Transverse colon (tissue), 4 donors: ENCODE data around the gene DBNL. TPM values are rescaled to one million over a fixed set of nuclear protein-coding genes. Genes with fewer than 3 reads are reported as not detected.

ENCODE experiments used
- DNase-seq: peaks from one replicate; pipeline ENCODE4 v3.0.0-alpha.2; 2019
- H3K27ac ChIP-seq, 4 donors: fragments of 200-600 bp; sonication (generic); 2 replicates each; pipeline ENCODE4 v1.5.1; 2016 to 2018; ENCODE audit warnings: inconsistent platforms in 4 of 4
- H3K27me3 ChIP-seq: fragments of 200-600 bp; sonication (generic); 2 replicates; pipeline ENCODE4 v1.5.1; 2017; ENCODE audit warnings: inconsistent platforms
- H3K36me3 ChIP-seq, 4 donors: fragments of 200-600 bp; sonication (generic); 2 replicates each; pipeline ENCODE4 v1.5.1; 2017 to 2019; ENCODE audit warnings: inconsistent platforms in 4 of 4
- H3K4me1 ChIP-seq, 4 donors: fragments of 200-600 bp; sonication (generic); 2 replicates each; pipeline ENCODE4 v1.5.1; 2017 to 2020; ENCODE audit warnings: inconsistent platforms in 4 of 4
- H3K4me3 ChIP-seq, 4 donors: fragments of 200-600 bp; sonication (generic); 1 replicate in 1 of 4; 2 replicates in 3 of 4; pipeline versions ENCODE4 v1.5.1 to v1.6.1; 2017 to 2019; ENCODE audit warnings: inconsistent platforms in 4 of 4
- H3K9me3 ChIP-seq, 2 donors: fragments of 200-600 bp; sonication (generic); 2 replicates each; pipeline ENCODE4 v1.5.1; 2017 to 2019; ENCODE audit warnings: inconsistent platforms in 2 of 2
- CTCF ChIP-seq, 5 experiments: fragments of 200-600 bp in 3 of 5; fragments of 450-650 bp in 2 of 5; sonication (generic) in 3 of 5; IDR thresholded peaks; 1 replicate in 2 of 5; 2 replicates in 3 of 5; pipeline ENCODE4 v1.5.1; 2016 to 2017; ENCODE audit warnings: antibody characterized with exemption in 5 of 5, inconsistent platforms in 3 of 5, mild to moderate bottlenecking in 2 of 5, moderate library complexity in 1 of 5
- EP300 ChIP-seq: sonication (generic); formaldehyde crosslinking; IDR thresholded peaks from one replicate; pipeline ENCODE4 v1.6.1; 2017; ENCODE audit warnings: antibody characterized with exemption, low read depth
- POLR2A ChIP-seq: fragments of 450-650 bp; IDR thresholded peaks from one replicate; pipeline ENCODE4 v1.6.1; 2016; ENCODE audit warnings: antibody characterized with exemption, mild to moderate bottlenecking, moderate library complexity
- POLR2AphosphoS5 ChIP-seq, 3 donors: sonication (generic); formaldehyde crosslinking; IDR thresholded peaks; one replicate each; pipeline ENCODE4 v1.6.1; 2016; ENCODE audit warnings: antibody characterized with exemption in 3 of 3
- WGBS, 2 donors: methylation state at CpG; one replicate each; pipeline ENCODE4 v1.1.5; 2018; ENCODE audit warnings: low coverage in 1 of 2; 5-methylcytosine and 5-hydroxymethylcytosine counted together
- in situ Hi-C, 4 donors: fragments of 200-750 bp; cut with MboI; loops; one replicate each; pipeline versions ENCODE4 v1.15.0 to v1.15.1; 2017; ENCODE audit warnings: low sequenced_read_pairs in 3 of 4, low pct_ligation_motif_present in 1 of 4, low pct_unique_long_range_greater_than_20kb in 1 of 4
- intact Hi-C: fragments of 100-400 bp; cut with DNase I; formaldehyde crosslinking; loops from one replicate; pipeline ENCODE4 v1.15.1; 2023; ENCODE audit warnings: low total_unique reads
- total RNA-seq, 4 donors: library from RNA; depleted of rRNA; stranded (reverse); fragments of >200 nt; gene quantifications; one replicate each; pipeline ENCODE4 v1.1.0, GENCODE V29; 2016

DBNL gene
- total RNA-seq, 4 donors from 2014 or later: 97.5 to 184 (median 137) TPM

- intact Hi-C loops (no loop called here), in situ Hi-C loops (no loop called here)
- Histone ChIP-seq H3K27ac (no peak overlapping the region), H3K4me3 (no peak overlapping the region), H3K9me3 (no peaks in the 10 kb centered on the region), H3K27me3 (no peaks in the 10 kb centered on the region), H3K4me1 (peaks cover 16 to 19% (median 17%) of the 10 kb centered on the region in 4 donors), H3K36me3 (peaks cover 0 to 55% (median 26%) of the 10 kb centered on the region in 4 donors)
- WGBS, 2 donors: 86% methylated on average over 8 of the region's 8 CpGs; no CpG with 5 or more reads in 1 of the 2 donors
- no peak for TF ChIP-seq CTCF (IDR thresholded peaks at IDR 0.05)
- no peak for TF ChIP-seq POLR2AphosphoS5 (IDR thresholded peaks at IDR 0.05)
- no peak for TF ChIP-seq EP300
- TF ChIP-seq POLR2A: no peak
- peak; percentile 5 for DNase-seq
Measured at GRCh38 chr7:44060948-44061644, 16.6 kb downstream of the DBNL start.

DNA sequence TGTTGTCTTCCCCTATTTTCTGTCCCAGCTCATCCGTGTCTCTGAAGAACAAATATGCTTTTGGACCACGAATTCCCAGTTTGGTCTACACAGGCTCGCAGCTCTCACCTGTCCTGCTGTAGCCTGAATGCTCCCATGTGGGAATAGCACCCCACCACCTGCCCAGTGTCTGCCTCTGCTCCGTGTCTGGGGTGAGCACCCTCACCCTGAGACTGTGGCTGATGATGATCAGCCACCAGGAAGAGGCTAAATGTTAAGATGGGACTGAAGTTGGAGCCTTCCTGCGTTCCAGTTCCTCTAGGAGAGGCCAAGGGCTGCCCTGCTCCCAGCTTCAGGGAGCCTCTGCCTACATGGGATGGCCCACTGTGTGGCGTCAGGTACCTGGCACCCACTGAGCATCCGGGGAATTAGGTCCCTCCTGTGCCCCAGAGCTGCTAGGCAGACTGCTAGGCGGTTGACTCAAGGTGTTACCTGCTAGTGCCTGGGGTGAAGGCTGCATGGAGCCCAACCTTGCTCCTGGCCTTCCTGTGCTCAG is 17.2 kb downstream of the DBNL start:
- in situ Hi-C loops (no loop called here), intact Hi-C loops (no loop called here)
- Histone ChIP-seq H3K27ac (no peak overlapping the region), H3K27me3 (no peaks in the 10 kb centered on the region), H3K4me1 (peaks cover 16 to 20% (median 18%) of the 10 kb centered on the region in 4 donors), H3K36me3 (peaks cover 0 to 49% (median 23%) of the 10 kb centered on the region in 4 donors), H3K4me3 (no peak overlapping the region), H3K9me3 (no peaks in the 10 kb centered on the region)
- 86% methylated on average over 7 of the region's 8 CpGs; no CpG with 5 or more reads in 1 of the 2 donors for WGBS, 2 donors
- TF ChIP-seq POLR2A (no peak), POLR2AphosphoS5 (IDR thresholded peaks at IDR 0.05) (no peak), EP300 (no peak), CTCF (IDR thresholded peaks at IDR 0.05) (no peak)
- DNase-seq: peak; percentile 1

GRCh38 chr7:44062180-44062902 is 17.8 kb downstream of the DBNL start:
- TF ChIP-seq POLR2AphosphoS5 (IDR thresholded peaks at IDR 0.05) (no peak), CTCF (IDR thresholded peaks at IDR 0.05) (no peak), POLR2A (no peak), EP300 (no peak)
- in situ Hi-C loops: no loop called here
- peaks cover 16 to 20% (median 18%) of the 10 kb centered on the region in 4 donors for H3K4me1 ChIP-seq
- DNase-seq: peak; percentile 6
- H3K36me3 ChIP-seq: peaks cover 0 to 42% (median 17%) of the 10 kb centered on the region in 4 donors
- H3K27me3 ChIP-seq: no peaks in the 10 kb centered on the region
- intact Hi-C loops: no loop called here
- H3K27ac ChIP-seq: no peak overlapping the region
- no peaks in the 10 kb centered on the region for H3K9me3 ChIP-seq
- no peak overlapping the region for H3K4me3 ChIP-seq
- WGBS, 2 donors: 90% methylated on average over 10 of the region's 11 CpGs; no CpG with 5 or more reads in 1 of the 2 donors

DNA sequence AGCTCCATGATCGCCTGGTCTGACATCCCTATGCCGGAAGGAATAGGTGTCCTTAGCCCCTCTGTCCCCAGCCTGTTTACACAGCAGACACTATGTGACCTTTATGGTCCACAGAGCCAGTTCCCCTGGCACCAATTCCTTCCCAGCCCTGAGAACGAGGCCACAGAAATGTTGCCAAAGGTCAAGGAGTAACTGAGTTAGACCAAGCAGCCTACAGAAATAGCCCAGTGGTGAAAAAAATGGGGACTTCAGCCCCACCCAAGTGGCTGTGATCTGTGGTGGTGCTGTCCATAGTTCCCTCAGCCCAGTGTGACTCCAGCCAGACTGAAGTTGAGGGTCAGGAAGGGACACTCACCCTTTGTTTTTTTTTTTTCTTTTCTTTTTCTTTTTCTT is 18.4 kb downstream of the DBNL start:
- peak; percentile 4 for DNase-seq
- in situ Hi-C loops: no loop called here

More for the DNA sequence above, 18.4 kb downstream of the DBNL start:
- intact Hi-C loops: no loop called here
- Histone ChIP-seq H3K9me3 (no peaks in the 10 kb centered on the region), H3K4me1 (peaks cover 16 to 20% (median 18%) of the 10 kb centered on the region in 4 donors), H3K36me3 (peaks cover 0 to 37% (median 14%) of the 10 kb centered on the region in 4 donors), H3K27me3 (no peaks in the 10 kb centered on the region), H3K4me3 (no peak overlapping the region), H3K27ac (no peak overlapping the region)
- WGBS, 2 donors: 66% methylated on average over 3 of the region's 3 CpGs; no CpG with 5 or more reads in 1 of the 2 donors
- TF ChIP-seq EP300: no peak
- TF ChIP-seq CTCF (IDR thresholded peaks at IDR 0.05): no peak
- TF ChIP-seq POLR2AphosphoS5 (IDR thresholded peaks at IDR 0.05): no peak
- TF ChIP-seq POLR2A: no peak
